Measurements from ENCODE around the gene RAB17.

- TF ChIP-seq CTCF (IDR thresholded peaks at IDR 0.05) (no peak), POLR2A (IDR thresholded peaks at IDR 0.05) (no peak), POLR2AphosphoS5 (IDR thresholded peaks at IDR 0.05) (no peak)
Observed at GRCh38 chr2:237534380-237534779, 56.2 kb downstream of the RAB17 start.
